HepG2 (cell line): ENCODE measurements around the gene INTS15. TPM values are rescaled to one million over a fixed set of nuclear protein-coding genes. Genes with fewer than 3 reads are reported as not detected.

Source experiments
- ATAC-seq: fragments of 200-7000 bp; cut with Tn5 transposase; 3 replicates; pipeline ENCODE4 v1.9.1; 2020; ENCODE audit warnings: mild to moderate bottlenecking, moderate library complexity
- BruUV-seq: library from RNA; stranded (reverse); fragments of 400-500 nt; replicated peaks from 2 replicates; lab custom pipeline; 2021; lab: Mats Ljungman, UMichigan
- CTCF ChIA-PET: fragments of 300-600 bp; formaldehyde crosslinking; extraction: SDS; loops from one replicate; lab custom pipeline; 2021; ENCODE audit warnings: low total read pairs, inconsistent platforms, low intra/inter-chr PET ratio; lab: Yijun Ruan, JAX
- POLR2A ChIA-PET: fragments of 350-600 bp; sonication (Branson Sonifier 250); formaldehyde crosslinking; loops from one replicate; lab custom pipeline; 2020; ENCODE audit warnings: antibody characterized with exemption, inconsistent platforms; lab: Yijun Ruan, JAX
- DNase-seq: peaks from one replicate; pipeline ENCODE4 v3.0.0-alpha.2; 2015; ENCODE audit warnings: low spot score
- FAIRE-seq: peaks from 3 replicates; lab custom pipeline; 2011; peaks lifted over from hg19 to GRCh38; lab: Jason Lieb, UNC
- H2AFZ ChIP-seq: one replicate; pipeline ENCODE4 v1.6.1; 2011; ENCODE audit warnings: low read length, inconsistent platforms
- H3K27ac ChIP-seq: fragments of 300-600 bp; 3 replicates; pipeline ENCODE4 v1.8.0; 2011; ENCODE audit warnings: mixed run types, mild to moderate bottlenecking, mixed read lengths, low read length, inconsistent platforms; ENCODE audit not compliant: insufficient read depth; ENCODE audit errors: extremely low read length
- H3K27me3 ChIP-seq, 2 experiments: fragments of 200-600 bp in 1 of 2; 2 replicates in 1 of 2; 3 replicates in 1 of 2; pipeline versions ENCODE4 v1.6.0 to v1.8.0; 2011; ENCODE audit warnings: low read length in 2 of 2, mild to moderate bottlenecking in 2 of 2, moderate library complexity in 2 of 2, inconsistent platforms in 1 of 2; ENCODE audit not compliant: insufficient read depth in 2 of 2, control insufficient read depth in 1 of 2
- H3K36me3 ChIP-seq, 2 experiments: fragments of 200-600 bp in 1 of 2; replicated peaks in 1 of 2; 2 replicates in 1 of 2; 3 replicates in 1 of 2; pipeline versions ENCODE4 v1.5.1 to v1.8.0; 2011; ENCODE audit warnings: low read length in 2 of 2, inconsistent platforms in 1 of 2; ENCODE audit not compliant: insufficient read depth in 2 of 2, control insufficient read depth in 1 of 2
- H3K4me1 ChIP-seq: 2 replicates; pipeline ENCODE4 v1.5.1; 2012; ENCODE audit warnings: low read length, inconsistent platforms; ENCODE audit not compliant: insufficient read depth
- H3K4me2 ChIP-seq: 2 replicates; pipeline ENCODE4 v1.6.0; 2011; ENCODE audit warnings: low read depth, low read length, inconsistent platforms
- H3K4me3 ChIP-seq, 3 experiments: fragments of 200-600 bp in 1 of 3; sonication (generic), shearing (Covaris generic) in 1 of 3; replicated peaks in 1 of 3; 2 replicates each; pipeline ENCODE4 v1.5.1; 2011 to 2016; ENCODE audit warnings: low read length in 3 of 3, inconsistent platforms in 2 of 3, low read depth in 2 of 3, mild to moderate bottlenecking in 2 of 3, control low read depth in 1 of 3, mixed read lengths in 1 of 3; ENCODE audit not compliant: insufficient read depth in 1 of 3
- H3K79me2 ChIP-seq: one replicate; pipeline ENCODE4 v1.6.1; 2011; ENCODE audit warnings: low read length, inconsistent platforms; ENCODE audit not compliant: insufficient read depth
- H3K9ac ChIP-seq: 2 replicates; pipeline ENCODE4 v1.6.0; 2011; ENCODE audit warnings: mild to moderate bottlenecking, low read depth, low read length, inconsistent platforms; ENCODE audit not compliant: insufficient read depth
- H3K9me3 ChIP-seq: 2 replicates; pipeline ENCODE4 v1.5.1; 2012; ENCODE audit warnings: mild to moderate bottlenecking, low read length
- H4K20me1 ChIP-seq: 2 replicates; pipeline ENCODE4 v1.6.0; 2011; ENCODE audit warnings: inconsistent platforms, mild to moderate bottlenecking, low read length, moderate library complexity; ENCODE audit not compliant: insufficient read depth
- ARID3A ChIP-seq: IDR thresholded peaks from 2 replicates; pipeline ENCODE4 v1.6.1; 2012; ENCODE audit warnings: low read depth, low read length, improper control_type of control experiment
- ZNF12 ChIP-seq: sonication (generic); formaldehyde crosslinking; IDR thresholded peaks from 2 replicates; pipeline ENCODE4 v1.5.0; 2020; ENCODE audit warnings: missing genetic modification reagents
- ZNF770 ChIP-seq: sonication (generic); formaldehyde crosslinking; IDR thresholded peaks from 2 replicates; pipeline ENCODE4 v1.5.0; 2020; ENCODE audit warnings: mild to moderate bottlenecking, missing genetic modification reagents
- WGBS: methylation state at CpG from one replicate; pipeline ENCODE4 v1.1.6; 2017; ENCODE audit warnings: low lambda C conversion rate; 5-methylcytosine and 5-hydroxymethylcytosine counted together
- in situ Hi-C: cut with HindIII; loops from 2 replicates; pipeline ENCODE4 v1.10.0; 2017; ENCODE audit warnings: low pct_unique_long_range_greater_than_20kb; ENCODE audit not compliant: extremely low pct_ligation_motif_present
- intact Hi-C: fragments of 100-400 bp; cut with micrococcal nuclease; formaldehyde crosslinking; loops from one replicate; pipeline ENCODE4 v1.10.0; 2022; ENCODE audit not compliant: unreplicated experiment
- polyA plus RNA-seq, 8 experiments: library from polyadenylated mRNA; depleted of rRNA in 3 of 8; stranded (reverse) in 7 of 8; unstranded in 1 of 8; fragments of >200 nt; fragmentation: Illumina TruSeq in 4 of 8; extraction: Trizol in 4 of 8; gene quantifications; 2 replicates each; pipeline versions ENCODE4 v1.2.1 to v1.2.3, GENCODE V29; 2011 to 2016; ENCODE audit warnings: low read depth in 4 of 8, missing spikeins in 1 of 8, mixed read lengths in 1 of 8; ENCODE audit not compliant: insufficient read depth in 1 of 8
- total RNA-seq, 5 experiments: library from RNA; depleted of rRNA; stranded (reverse); fragments of >200 nt; fragmentation: Illumina TruSeq; extraction: Trizol; gene quantifications; 2 replicates each; pipeline ENCODE4 v1.2.3, GENCODE V29; 2016; ENCODE audit warnings: low read depth in 1 of 5

Gene INTS15
- total and polyA plus RNA-seq, 2 of the 13 experiments (the other 11 are each of a cell fraction or from before 2014, with no cell fraction given): 16.3 to 25.7 TPM

GRCh38 chr7:6546498-6547251 is 43.1 kb upstream of the INTS15 start (continued):
- TF ChIP-seq ARID3A: no peak

- FAIRE-seq (no peak), DNase-seq (no peak), ATAC-seq (no peak)
- no peaks in the 10 kb centered on the region for H3K79me2 ChIP-seq
- H3K4me1 ChIP-seq: peaks cover 35% of the 10 kb centered on the region
- TF ChIP-seq ZNF770 (no peak), ZNF12 (CRISPR knock-in tag) (peak; percentile 93; the same call in 1 of the 2 replicates)
- H3K27ac ChIP-seq: no peak overlapping the region
- no peak overlapping the region for H3K9ac ChIP-seq
- no peak overlapping the region for H3K4me3 ChIP-seq
- BruUV-seq: no TSS peak
- ChIA-PET POLR2A (no interaction called here), CTCF (no interaction called here)
- H3K9me3 ChIP-seq: no peaks in the 10 kb centered on the region
- intact Hi-C loops: no loop called here
- in situ Hi-C loops: no loop called here
- 94% methylated on average over 1 of the region's 1 CpG for WGBS
- no peak overlapping the region for H3K4me2 ChIP-seq
- no peak overlapping the region for H2AFZ ChIP-seq
- H3K27me3 ChIP-seq: peaks cover 2 to 5% of the 10 kb centered on the region in 2 experiments; a peak in 1 of 5 replicates
- H3K36me3 ChIP-seq: no peaks in the 10 kb centered on the region
- H4K20me1 ChIP-seq: no peaks in the 10 kb centered on the region
These were observed 42.4 kb upstream of the INTS15 start for GRCh38 chr7:6547400-6547799.
